ENCODE results near the gene M1AP. TPM values are rescaled to one million over a fixed set of nuclear protein-coding genes. Genes with fewer than 3 reads are reported as not detected.
A peak's percentile ranks its signal among the peaks of the same experiment; 100 is the strongest.

M1AP gene
- polyA plus RNA-seq, 1 experiment = 0.33 TPM

DNA sequence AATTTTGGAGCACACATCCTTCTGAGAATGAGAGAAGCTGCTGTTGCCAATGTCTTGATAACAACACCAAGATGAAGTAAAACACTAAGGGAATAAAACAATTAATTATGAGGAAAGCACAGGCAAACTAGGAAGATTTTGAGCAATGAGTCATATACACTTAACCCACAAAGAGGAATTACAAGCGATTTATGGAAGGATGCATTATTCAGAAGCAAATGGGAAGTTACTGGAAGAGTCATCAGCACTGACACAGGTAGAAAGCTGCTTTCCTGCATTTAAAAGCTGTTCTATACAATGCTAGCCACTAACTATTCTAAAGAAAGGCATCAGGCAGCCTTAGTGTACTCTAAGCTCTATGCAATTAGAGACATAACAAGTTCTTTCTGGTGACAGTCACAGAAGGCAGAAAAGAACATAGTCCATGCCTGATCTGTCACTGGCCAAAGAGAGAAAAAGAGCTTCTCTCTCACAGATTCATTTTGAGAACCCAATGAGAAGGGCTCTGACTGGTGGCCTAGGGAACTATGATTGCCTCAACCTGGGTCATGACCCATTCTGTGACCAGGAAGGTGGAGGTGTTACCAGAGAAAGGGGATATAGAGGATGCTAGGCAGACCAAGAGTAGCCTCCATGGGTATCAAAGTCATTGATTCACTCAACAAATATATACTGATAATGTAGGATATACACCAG lies 45.4 kb downstream of the M1AP start:
- ChIA-PET CTCF (interaction anchor here (0.6 to 7.5 kb wide), 4 partner anchors 16 to 120 kb away, joined by 3 to 50 read pairs (median 4); partner anchors contain the start of genes CCDC142 and TTC31), POLR2A (interaction anchor here (0.5 kb wide), 1 partner anchor 73 kb away, joined by 4 read pairs; the partner anchor contains the start of genes AUP1 and HTRA2)
- no peak overlapping the region for H3K4me3 ChIP-seq (ENCODE audit: low read depth, low read length)
- DNase-seq (ENCODE audit: low read depth) = peak; percentile 41
- TF ChIP-seq CTCF (IDR thresholded peaks at IDR 0.05; ENCODE audit: insufficient read depth, low read depth, low read length) = no peak
- peaks cover 8% of the 10 kb centered on the region for H3K27me3 ChIP-seq (ENCODE audit: control insufficient read depth, insufficient read depth, low read length)
- H3K36me3 ChIP-seq (ENCODE audit: control insufficient read depth, insufficient read depth, low read length) = no peaks in the 10 kb centered on the region

DNA sequence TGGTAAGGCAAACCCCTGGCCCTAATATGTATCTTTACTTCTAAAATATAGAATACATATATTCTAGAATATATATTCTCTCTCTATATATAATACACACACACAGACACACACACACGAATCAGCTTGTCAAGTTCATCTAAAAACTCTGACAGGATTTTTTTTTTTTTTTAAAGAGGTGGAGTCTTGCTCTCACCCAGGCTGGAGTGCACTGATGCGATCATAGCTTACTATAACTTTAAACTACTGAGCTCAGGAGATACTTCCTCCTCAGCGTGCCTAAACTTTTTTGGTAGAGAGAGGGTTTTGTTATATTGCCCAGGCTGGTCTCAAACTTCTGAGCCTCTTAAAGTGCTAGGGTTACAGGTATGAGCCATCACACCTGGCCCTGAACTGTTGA lies 48.5 kb downstream of the M1AP start:
- Histone ChIP-seq H3K27me3 (ENCODE audit: control insufficient read depth, insufficient read depth, low read length) (peaks cover 8% of the 10 kb centered on the region), H3K4me3 (ENCODE audit: low read depth, low read length) (no peak overlapping the region), H3K36me3 (ENCODE audit: control insufficient read depth, insufficient read depth, low read length) (no peaks in the 10 kb centered on the region)
- TF ChIP-seq CTCF (IDR thresholded peaks at IDR 0.05; ENCODE audit: insufficient read depth, low read depth, low read length) = no peak
- ChIA-PET POLR2A (no interaction called here), CTCF (interaction anchor here (7.5 kb wide), 1 partner anchor 13 kb away, joined by 50 read pairs; no protein-coding TSS in a partner anchor)
- no peak for DNase-seq (ENCODE audit: low read depth)

DNA sequence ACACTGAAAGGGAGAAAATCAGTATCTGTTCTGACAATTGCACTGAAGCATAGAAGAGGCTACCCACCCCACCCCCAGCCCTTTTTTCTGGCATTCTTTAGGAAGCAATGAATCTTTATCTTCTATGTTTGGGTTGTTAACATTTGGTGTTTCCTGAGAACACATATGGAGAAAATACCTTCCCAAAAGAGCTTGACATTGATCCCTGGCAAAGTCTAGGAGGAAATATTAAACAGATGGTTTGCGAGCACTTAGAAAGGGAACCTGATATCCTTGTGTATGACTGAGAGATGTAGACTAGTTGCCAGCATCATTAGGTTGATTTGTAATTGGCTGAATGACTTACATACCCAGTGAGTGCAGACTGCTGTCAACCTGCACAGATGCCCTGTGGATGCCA lies 50.7 kb downstream of the M1AP start:
- no peaks in the 10 kb centered on the region for H3K36me3 ChIP-seq (ENCODE audit: control insufficient read depth, insufficient read depth, low read length)
- ChIA-PET POLR2A (no interaction called here), CTCF (interaction anchor here (1.5 to 7.5 kb wide), 2 partner anchors 11 to 34 kb away, joined by 3 to 50 read pairs; no protein-coding TSS in a partner anchor)
- TF ChIP-seq CTCF (IDR thresholded peaks at IDR 0.05; ENCODE audit: insufficient read depth, low read depth, low read length) = no peak
- no peak overlapping the region for H3K4me3 ChIP-seq (ENCODE audit: low read depth, low read length)
- no peak for DNase-seq (ENCODE audit: low read depth)
- peaks cover 4% of the 10 kb centered on the region; the same call in 1 of the 2 replicates for H3K27me3 ChIP-seq (ENCODE audit: control insufficient read depth, insufficient read depth, low read length)

- TF ChIP-seq CTCF (IDR thresholded peaks at IDR 0.05; ENCODE audit: insufficient read depth, low read depth, low read length) = no peak
- CTCF ChIA-PET = interaction anchor here (7.5 kb wide), 1 partner anchor 10 kb away, joined by 50 read pairs; no protein-coding TSS in a partner anchor
- H3K36me3 ChIP-seq (ENCODE audit: control insufficient read depth, insufficient read depth, low read length) = no peaks in the 10 kb centered on the region
- no peak overlapping the region for H3K4me3 ChIP-seq (ENCODE audit: low read depth, low read length)
- POLR2A ChIA-PET = no interaction called here
- H3K27me3 ChIP-seq (ENCODE audit: control insufficient read depth, insufficient read depth, low read length) = peaks cover 4% of the 10 kb centered on the region; the same call in 1 of the 2 replicates
- DNase-seq (ENCODE audit: low read depth) = no peak
Observed at GRCh38 chr2:74596584-74596983, 51.5 kb downstream of the M1AP start.

- CTCF ChIA-PET = interaction anchor here (1.0 to 1.1 kb wide), 2 partner anchors 62 to 112 kb away, joined by 4 to 5 read pairs; partner anchors contain the start of genes CCDC142 and TTC31
- no peak for TF ChIP-seq CTCF (IDR thresholded peaks at IDR 0.05; ENCODE audit: insufficient read depth, low read depth, low read length)
Observed at GRCh38 chr2:74593826-74594772, 54.0 kb downstream of the M1AP start.

More at GRCh38 chr2:74593826-74594772, 54.0 kb downstream of the M1AP start:
- DNase-seq (ENCODE audit: low read depth) = no peak
- Histone ChIP-seq H3K27me3 (ENCODE audit: control insufficient read depth, insufficient read depth, low read length) (peaks cover 8% of the 10 kb centered on the region; the same call in 1 of the 2 replicates), H3K36me3 (ENCODE audit: control insufficient read depth, insufficient read depth, low read length) (no peaks in the 10 kb centered on the region), H3K4me3 (ENCODE audit: low read depth, low read length) (no peak overlapping the region)
- POLR2A ChIA-PET = no interaction called here
